ENCODE data around the gene BACH2.
"Not testable (repeated sequence)": the region's sequence is repeated elsewhere in the genome, so short reads cannot be mapped to it uniquely, and the experiment has no call there.

The BACH2 gene

DNA sequence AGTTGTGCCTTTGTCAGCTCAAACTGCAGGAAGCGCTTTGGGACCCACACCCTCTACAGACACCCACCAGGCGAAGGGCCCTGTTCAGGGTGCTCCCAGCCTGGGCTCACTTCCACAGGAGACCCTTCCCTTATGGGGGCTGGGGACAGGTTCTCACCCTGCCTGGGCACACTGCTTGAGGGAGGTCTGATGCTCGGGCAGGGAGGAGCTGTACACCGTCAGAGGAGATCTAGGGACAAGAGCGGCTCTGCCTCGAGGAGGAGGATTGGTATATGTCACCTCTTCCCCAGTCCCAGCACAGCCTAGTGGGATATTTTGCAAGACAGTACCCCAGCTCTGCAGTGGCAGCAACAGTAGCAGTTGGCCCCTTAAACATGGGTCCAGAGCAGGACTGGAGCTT, 375.4 kb downstream of the BACH2 start:
- in situ Hi-C loops (cut with HindIII; ENCODE audit: low pct_unique_long_range_greater_than_20kb, low sequenced_read_pairs), result no loop called here
- TF ChIP-seq JUND (IDR thresholded peaks at IDR 0.05; ENCODE audit: low read depth), result no peak
- DNase-seq (ENCODE audit: low read depth in 1 of 2, low spot score in 1 of 2), result no peak

DNA sequence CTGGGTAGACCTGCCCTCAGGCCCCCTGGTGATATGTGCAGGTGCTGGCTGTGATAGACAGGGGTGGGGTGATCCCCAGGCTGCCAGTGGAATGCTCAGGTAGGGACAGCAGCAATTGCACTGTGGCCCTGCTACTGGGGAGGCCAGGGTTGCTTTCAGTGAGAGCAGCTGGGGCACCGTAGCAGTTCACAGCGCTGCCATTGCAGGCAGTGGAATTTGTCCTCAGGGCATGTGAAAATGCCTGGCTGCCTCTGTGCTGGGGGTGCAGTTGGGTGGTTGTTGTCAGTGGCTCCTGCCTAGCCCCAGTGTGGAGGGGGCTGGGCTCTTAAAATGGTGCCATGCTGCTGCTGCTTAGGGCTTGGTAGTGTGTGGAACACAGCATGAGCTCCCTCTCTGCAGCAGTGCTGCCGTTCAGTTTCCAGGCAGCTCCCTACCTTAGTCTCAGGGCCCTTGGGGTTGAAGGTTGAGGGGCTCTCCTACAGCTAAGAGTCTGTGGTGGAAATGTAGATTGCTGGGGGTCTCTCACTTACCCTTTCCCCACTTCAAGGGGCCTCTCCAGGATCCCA, 378.8 kb downstream of the BACH2 start:
- no peak for DNase-seq (ENCODE audit: low read depth in 1 of 2, low spot score in 1 of 2)
- TF ChIP-seq JUND (IDR thresholded peaks at IDR 0.05; ENCODE audit: low read depth), result no peak
- in situ Hi-C loops (cut with HindIII; ENCODE audit: low pct_unique_long_range_greater_than_20kb, low sequenced_read_pairs), result no loop called here

GRCh38 chr6:89917216-89917615, 379.4 kb downstream of the BACH2 start:
- no peak for DNase-seq (ENCODE audit: low read depth in 1 of 2, low spot score in 1 of 2)
- TF ChIP-seq JUND (IDR thresholded peaks at IDR 0.05; ENCODE audit: low read depth), result no peak
- in situ Hi-C loops (cut with HindIII; ENCODE audit: low pct_unique_long_range_greater_than_20kb, low sequenced_read_pairs), result no loop called here

DNA sequence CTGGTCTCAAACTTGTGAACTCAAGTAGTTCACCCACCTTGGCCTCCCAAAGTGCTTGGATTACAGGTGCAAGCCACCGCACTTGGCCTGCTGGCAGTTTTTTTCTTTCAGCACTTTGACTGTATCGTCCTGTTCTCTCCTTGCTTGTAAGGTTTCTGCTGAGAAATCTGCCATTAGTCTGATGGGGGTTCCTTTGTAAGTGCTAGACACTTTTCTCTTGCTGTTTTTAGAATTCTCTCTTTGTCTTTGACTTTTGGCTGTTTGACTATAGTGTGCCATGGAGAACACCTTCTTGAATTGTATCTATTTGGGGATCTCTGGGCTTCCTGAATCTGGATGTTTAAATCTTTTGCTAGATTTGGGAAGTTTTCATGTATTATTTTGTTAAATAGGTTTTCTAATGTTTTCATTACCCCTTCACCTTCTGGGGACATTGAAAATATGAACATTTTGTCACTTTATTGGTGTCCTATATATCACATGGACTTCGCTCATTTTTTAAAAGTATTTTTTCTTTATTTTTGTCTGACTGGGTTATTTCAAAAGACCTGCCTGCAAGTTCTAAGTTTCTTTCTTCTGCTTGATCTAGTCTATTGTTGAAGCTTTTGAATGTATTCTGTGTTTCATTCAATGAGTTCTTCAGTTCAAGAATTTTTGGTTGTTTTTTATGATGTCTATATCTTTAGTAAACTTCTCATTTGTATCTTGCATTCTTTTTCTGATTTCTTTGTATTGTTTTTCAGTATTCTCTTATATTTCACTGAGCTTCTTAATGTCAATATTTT, 380.3 kb downstream of the BACH2 start:
- no peak for DNase-seq (ENCODE audit: low read depth in 1 of 2, low spot score in 1 of 2)

DNA sequence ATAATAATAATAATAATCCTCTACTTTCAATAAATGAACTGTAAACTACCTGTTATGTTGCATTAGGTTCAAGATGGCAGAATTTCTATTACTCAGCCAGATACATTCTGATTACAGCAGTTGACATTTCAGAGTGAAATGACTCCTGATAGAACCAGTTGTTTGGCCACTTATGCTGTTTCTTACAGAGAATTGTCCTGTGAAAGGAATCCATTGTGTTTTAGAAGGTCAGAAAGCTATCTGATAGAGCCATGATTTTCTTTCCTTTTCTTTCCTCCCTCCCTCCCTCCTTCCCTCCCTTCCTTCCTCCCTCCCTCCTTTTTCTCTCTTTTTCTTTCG, 385.8 kb downstream of the BACH2 start:
- no peak for TF ChIP-seq JUND (IDR thresholded peaks at IDR 0.05; ENCODE audit: low read depth)
- no peak for DNase-seq (ENCODE audit: low read depth in 1 of 2, low spot score in 1 of 2)
- in situ Hi-C loops (cut with HindIII; ENCODE audit: low pct_unique_long_range_greater_than_20kb, low sequenced_read_pairs), result no loop called here

More for the DNA sequence above, 380.3 kb downstream of the BACH2 start:
- TF ChIP-seq JUND (IDR thresholded peaks at IDR 0.05; ENCODE audit: low read depth), result no peak
- in situ Hi-C loops (cut with HindIII; ENCODE audit: low pct_unique_long_range_greater_than_20kb, low sequenced_read_pairs), result no loop called here

DNA sequence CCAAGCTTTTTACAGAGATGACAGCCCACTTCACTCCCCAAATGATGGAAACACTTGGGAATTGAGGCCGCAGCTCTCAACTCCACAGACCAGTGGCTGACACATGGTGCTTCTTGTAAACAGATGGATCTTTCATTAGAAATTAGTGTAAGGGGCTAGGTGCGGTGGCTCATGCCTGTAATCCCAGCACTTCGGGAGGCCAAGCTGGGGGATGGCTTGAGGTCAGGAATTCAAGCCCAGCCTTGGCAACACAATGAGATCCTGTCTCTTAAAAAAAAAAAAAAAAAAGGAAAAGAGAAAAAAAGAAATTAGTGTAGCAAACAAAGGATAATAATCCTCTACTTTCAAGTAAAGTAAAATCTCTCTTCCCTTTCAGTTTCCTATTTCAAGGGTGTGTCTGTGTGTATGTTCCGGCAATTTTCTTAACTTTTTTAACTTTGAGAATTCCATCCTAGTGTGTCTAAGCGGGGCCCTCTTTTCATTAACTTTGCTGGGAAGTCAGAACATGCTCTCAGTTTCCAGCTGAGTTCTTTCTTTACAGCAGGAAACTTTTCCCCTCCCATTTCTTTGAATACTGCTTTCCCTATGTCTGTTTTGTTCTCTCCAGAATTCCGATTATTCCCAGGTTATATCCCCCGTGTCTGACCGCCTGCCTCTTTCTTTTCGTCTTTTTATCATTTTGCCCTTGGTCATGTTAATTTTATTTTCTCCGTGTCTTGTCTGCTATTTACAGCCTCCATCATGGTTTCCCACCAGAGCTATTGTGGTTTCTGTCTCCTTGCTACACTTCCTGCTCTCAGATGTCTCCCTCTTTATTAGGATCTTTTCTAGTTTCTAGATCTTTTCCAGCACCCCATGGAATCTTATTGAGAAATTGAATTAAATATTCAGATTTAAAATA, 386.4 kb downstream of the BACH2 start:
- DNase-seq (ENCODE audit: low read depth in 1 of 2, low spot score in 1 of 2); in situ Hi-C loops (cut with HindIII; ENCODE audit: low pct_unique_long_range_greater_than_20kb, low sequenced_read_pairs): not testable (repeated sequence)

GRCh38 chr6:89895276-89895874, 401.3 kb downstream of the BACH2 start:
- DNase-seq (ENCODE audit: low read depth in 1 of 2, low spot score in 1 of 2), result peak; percentile 44 to 77
- TF ChIP-seq JUND (IDR thresholded peaks at IDR 0.05; ENCODE audit: low read depth), result no peak
- in situ Hi-C loops (cut with HindIII; ENCODE audit: low pct_unique_long_range_greater_than_20kb, low sequenced_read_pairs), result no loop called here

- no peak for DNase-seq (ENCODE audit: low read depth in 1 of 2, low spot score in 1 of 2)
- TF ChIP-seq JUND (IDR thresholded peaks at IDR 0.05; ENCODE audit: low read depth), result no peak
- in situ Hi-C loops (cut with HindIII; ENCODE audit: low pct_unique_long_range_greater_than_20kb, low sequenced_read_pairs), result no loop called here
Measured at GRCh38 chr6:89894169-89894568, 402.5 kb downstream of the BACH2 start, which contains the start of gene GJA10. GJA10 (plus strand) TSS chr6:89894469; CDS start chr6:89894469, 0 bp downstream.

GRCh38 chr6:89892577-89892976, 404.1 kb downstream of the BACH2 start:
- in situ Hi-C loops (cut with HindIII; ENCODE audit: low pct_unique_long_range_greater_than_20kb, low sequenced_read_pairs); DNase-seq (ENCODE audit: low read depth in 1 of 2, low spot score in 1 of 2): not testable (repeated sequence)

DNA sequence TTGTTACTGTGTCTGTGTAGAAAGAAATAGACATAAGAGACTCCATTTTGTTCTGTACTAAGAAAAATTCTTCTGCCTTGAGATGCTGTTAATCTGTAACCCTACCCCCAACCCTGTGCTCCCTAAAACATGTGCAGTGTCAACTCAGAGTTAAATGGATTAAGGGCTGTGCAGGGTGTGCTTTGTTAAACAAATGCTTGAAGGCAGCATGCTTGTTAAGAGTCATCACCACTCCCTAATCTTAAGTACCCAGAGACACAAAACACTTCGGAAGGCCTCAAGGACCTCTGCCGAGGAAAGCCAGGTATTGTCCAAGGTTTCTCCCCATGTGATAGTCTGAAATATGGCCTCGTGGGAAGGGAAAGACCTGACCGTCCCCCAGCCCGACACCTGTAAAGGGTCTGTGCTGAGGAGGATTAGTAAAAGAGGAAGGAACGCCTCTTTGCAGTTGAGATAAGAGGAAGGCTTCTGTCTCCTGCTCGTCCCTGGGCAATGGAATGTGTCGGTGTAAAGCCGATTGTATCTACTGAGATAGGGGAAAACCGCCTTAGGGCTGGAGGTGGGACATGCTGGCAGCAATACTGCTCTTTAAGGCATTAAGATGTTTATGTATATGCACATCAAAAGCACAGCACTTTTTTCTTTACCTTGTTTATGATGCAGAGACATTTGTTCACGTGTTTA, 405.7 kb downstream of the BACH2 start:
- in situ Hi-C loops (cut with HindIII; ENCODE audit: low pct_unique_long_range_greater_than_20kb, low sequenced_read_pairs); DNase-seq (ENCODE audit: low read depth in 1 of 2, low spot score in 1 of 2): not testable (repeated sequence)

DNA sequence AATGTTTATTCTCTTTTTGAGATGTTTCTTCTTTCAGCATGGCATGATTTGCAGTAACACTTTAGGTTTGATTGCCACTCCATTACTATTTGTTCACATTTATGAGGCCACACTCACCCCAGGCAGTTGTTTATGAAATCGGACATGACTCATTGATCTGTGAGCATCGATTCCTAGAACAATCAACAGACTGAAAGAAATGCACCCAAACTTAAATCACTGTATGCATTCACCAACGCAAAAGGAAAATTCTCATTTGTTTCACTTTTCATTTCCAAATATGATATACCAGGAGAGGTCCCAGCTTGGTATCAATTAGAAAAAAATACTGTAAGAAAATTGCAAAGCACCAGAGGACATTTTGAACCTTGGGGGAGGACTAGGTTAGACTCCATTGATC, 407.8 kb downstream of the BACH2 start:
- no peak for TF ChIP-seq JUND (IDR thresholded peaks at IDR 0.05; ENCODE audit: low read depth)
- in situ Hi-C loops (cut with HindIII; ENCODE audit: low pct_unique_long_range_greater_than_20kb, low sequenced_read_pairs), result no loop called here
- no peak for DNase-seq (ENCODE audit: low read depth in 1 of 2, low spot score in 1 of 2)

- in situ Hi-C loops (cut with HindIII; ENCODE audit: low pct_unique_long_range_greater_than_20kb, low sequenced_read_pairs), result no loop called here
- no peak for TF ChIP-seq JUND (IDR thresholded peaks at IDR 0.05; ENCODE audit: low read depth)
Measured at GRCh38 chr6:89888138-89888514, 408.5 kb downstream of the BACH2 start.

More at GRCh38 chr6:89888138-89888514, 408.5 kb downstream of the BACH2 start:
- no peak for DNase-seq (ENCODE audit: low read depth in 1 of 2, low spot score in 1 of 2)

Measured in T47D (cell line).